ENCODE data around the gene ASAP2.

The ASAP2 gene

GRCh38 chr2:9217838-9218770, 11.5 kb downstream of the ASAP2 start:
- no peak overlapping the region for H3K4me3 ChIP-seq (replicated peaks; ENCODE audit: low read depth, low read length)
- no peak for DNase-seq (ENCODE audit: low read depth)
- TF ChIP-seq CTCF (IDR thresholded peaks at IDR 0.05; ENCODE audit: low read length, missing control alignments) = no peak

- H3K4me3 ChIP-seq (replicated peaks; ENCODE audit: low read depth, low read length) = no peak overlapping the region
- no peak for TF ChIP-seq CTCF (IDR thresholded peaks at IDR 0.05; ENCODE audit: low read length, missing control alignments)
- no peak for DNase-seq (ENCODE audit: low read depth)
Measured at GRCh38 chr2:9219027-9219445, 12.4 kb downstream of the ASAP2 start.

GRCh38 chr2:9220201-9220600, 13.6 kb downstream of the ASAP2 start:
- H3K4me3 ChIP-seq (replicated peaks; ENCODE audit: low read depth, low read length) = no peak overlapping the region
- no peak for DNase-seq (ENCODE audit: low read depth)
- no peak for TF ChIP-seq CTCF (IDR thresholded peaks at IDR 0.05; ENCODE audit: low read length, missing control alignments)

- H3K4me3 ChIP-seq (replicated peaks; ENCODE audit: low read depth, low read length) = no peak overlapping the region
- TF ChIP-seq CTCF (IDR thresholded peaks at IDR 0.05; ENCODE audit: low read length, missing control alignments) = no peak
- peak; percentile 53 for DNase-seq (ENCODE audit: low read depth)
Measured at GRCh38 chr2:9221223-9221622, 14.6 kb downstream of the ASAP2 start.

- no peak overlapping the region for H3K4me3 ChIP-seq (replicated peaks; ENCODE audit: low read depth, low read length)
- no peak for DNase-seq (ENCODE audit: low read depth)
- no peak for TF ChIP-seq CTCF (IDR thresholded peaks at IDR 0.05; ENCODE audit: low read length, missing control alignments)
Measured at GRCh38 chr2:9222239-9222892, 15.8 kb downstream of the ASAP2 start.

GRCh38 chr2:9222893-9223287, 16.3 kb downstream of the ASAP2 start:
- TF ChIP-seq CTCF (IDR thresholded peaks at IDR 0.05; ENCODE audit: low read length, missing control alignments) = no peak
- DNase-seq (ENCODE audit: low read depth) = no peak
- no peak overlapping the region for H3K4me3 ChIP-seq (replicated peaks; ENCODE audit: low read depth, low read length)
